ENCODE results near the gene FOXL3.

The FOXL3 gene

DNA sequence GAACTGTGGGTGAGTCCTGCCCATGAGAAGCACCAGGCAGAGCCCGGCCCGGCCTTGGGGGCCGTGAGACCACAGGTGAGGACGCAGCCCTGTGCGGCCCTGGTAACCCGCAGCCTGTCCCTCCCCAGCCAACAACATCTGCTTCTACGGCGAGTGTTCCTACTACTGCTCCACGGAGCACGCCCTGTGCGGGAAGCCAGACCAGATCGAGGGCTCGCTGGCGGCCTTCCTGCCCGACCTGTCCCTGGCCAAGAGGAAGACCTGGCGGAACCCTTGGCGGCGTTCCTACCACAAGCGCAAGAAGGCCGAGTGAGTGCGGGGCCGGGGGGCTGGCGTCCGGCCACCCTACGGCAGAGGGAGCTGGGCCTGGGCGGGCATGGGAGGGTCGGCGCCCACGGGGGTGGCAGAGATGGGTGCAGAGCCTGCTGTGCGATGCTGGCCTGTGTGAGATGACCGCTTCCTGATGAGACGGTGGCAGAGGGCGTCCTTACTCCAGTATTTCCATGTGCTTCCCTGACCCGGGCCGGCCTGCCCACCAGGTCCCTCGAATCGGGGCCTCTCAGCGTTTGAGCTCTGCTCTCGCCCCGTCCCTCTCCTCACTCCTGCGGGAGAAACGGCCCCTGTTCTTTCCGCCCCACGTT lies 34.1 kb upstream of the FOXL3 start:
- DNase-seq, result no peak

DNA sequence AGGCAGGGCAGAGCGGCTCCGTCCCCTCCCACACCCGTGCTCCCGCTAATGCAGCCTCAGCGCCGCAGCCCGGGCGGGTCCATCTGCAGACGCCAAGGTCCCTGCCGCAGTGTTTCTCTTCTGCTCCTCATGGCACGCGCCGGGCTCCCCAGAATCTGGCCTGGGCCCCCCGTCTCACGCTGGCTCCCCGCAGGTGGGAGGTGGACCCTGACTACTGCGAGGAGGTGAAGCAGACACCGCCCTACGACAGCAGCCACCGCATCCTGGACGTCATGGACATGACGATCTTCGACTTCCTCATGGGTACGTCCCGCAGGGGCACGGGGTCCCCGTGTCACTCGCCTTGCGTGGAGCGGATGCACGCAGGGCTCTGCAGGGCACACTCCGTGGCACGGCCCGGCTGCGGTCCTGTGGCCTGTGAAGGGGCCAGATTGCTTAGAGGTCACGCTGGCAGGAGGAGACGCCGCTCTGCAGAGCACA lies 33.5 kb upstream of the FOXL3 start:
- no peak for DNase-seq

DNA sequence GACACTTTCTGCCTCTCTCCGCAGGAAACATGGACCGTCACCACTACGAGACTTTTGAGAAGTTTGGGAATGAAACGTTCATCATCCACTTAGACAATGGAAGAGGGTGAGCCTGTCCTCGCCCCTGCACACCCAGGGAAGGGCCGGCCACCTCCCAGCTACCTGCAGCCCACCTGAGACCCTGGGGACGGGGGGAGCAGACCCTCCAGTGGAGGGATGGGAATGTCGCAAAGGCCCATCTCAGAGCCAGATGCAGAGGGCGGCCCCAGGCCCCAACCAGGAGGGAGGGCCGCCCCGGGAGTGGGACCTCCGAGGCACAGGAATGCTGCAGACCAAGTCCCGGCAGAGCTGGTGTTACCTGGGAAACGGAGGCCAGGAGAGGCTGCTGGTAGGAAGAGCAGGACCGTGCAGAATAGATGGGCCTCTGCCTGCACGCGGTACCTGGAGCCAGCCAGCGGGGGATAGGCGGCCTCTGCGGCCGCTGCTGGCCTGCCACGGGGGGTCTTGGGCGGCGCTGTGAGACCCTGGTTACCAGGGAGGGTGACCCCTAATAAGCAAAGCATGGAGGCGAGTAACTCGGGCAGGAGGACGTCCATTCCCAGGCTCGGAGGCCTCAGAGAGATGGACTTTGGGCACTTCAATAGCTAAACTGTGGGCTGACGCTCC lies 32.9 kb upstream of the FOXL3 start:
- DNase-seq, result no peak

DNA sequence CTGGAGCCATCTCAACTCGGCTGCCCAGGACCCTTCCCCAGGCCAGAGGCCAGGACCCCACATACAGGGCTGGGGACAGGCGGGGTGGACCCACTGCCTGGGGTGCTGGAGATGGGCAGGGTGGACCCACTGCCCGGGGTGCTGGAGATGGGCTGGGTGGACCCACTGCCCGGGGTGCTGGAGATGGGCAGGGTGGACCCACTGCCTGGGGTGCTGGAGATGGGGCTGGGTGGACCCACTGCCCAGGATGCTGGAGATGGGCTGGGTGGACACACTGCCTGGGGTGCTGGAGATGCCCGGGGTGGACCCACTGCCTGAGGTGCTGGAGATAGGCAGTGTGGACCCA lies 32.4 kb upstream of the FOXL3 start:
- no peak for DNase-seq

DNA sequence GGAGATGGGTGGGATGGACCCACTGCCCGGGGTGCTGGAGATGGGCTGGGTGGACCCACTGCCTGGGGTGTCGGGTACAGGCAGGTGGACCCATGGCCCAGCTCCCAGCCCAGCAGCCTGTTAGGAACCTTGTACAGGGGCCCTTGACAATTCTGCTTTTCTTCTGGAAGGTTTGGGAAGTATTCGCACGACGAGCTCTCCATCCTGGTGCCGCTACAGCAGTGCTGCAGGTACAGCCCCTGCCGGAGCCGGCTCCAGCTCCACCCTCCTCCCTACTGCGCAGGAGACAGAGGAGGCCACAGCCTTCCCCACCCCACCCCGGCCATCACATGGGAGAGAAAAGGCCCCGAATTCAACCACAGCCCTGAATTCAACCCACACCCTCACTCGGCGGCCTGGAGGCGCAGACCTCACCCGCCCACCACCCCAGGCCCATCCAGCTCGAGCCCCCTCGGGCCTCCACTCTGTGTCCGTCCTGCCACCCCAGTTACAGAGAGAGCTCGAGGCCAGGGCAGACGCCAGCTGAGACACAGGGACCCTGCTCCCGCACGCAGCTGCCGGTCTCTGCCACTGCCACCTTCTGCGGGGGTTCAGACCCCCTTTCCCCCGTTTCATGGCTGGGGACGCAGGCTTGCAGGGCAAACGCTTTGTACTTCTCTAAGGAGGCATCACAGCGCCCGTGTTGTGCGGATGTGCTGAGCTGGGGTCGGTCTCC lies 31.3 kb upstream of the FOXL3 start:
- DNase-seq, result no peak

DNA sequence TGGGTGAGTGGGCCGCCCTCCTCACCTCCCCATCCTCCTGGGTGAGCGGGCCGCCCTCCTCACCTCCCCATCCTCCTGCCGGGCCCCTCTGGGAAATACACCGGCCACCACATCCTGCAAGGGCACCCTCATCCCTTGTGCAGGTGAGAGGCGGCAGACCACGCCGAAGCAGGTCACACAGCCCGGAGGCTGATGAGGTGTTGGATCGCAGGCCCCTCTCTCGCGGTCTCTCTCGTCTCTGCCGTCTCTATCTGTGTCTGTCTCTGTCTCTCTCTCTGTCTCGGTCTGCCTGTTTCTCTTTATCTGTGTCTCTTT lies 30.8 kb upstream of the FOXL3 start:
- no peak for DNase-seq

DNA sequence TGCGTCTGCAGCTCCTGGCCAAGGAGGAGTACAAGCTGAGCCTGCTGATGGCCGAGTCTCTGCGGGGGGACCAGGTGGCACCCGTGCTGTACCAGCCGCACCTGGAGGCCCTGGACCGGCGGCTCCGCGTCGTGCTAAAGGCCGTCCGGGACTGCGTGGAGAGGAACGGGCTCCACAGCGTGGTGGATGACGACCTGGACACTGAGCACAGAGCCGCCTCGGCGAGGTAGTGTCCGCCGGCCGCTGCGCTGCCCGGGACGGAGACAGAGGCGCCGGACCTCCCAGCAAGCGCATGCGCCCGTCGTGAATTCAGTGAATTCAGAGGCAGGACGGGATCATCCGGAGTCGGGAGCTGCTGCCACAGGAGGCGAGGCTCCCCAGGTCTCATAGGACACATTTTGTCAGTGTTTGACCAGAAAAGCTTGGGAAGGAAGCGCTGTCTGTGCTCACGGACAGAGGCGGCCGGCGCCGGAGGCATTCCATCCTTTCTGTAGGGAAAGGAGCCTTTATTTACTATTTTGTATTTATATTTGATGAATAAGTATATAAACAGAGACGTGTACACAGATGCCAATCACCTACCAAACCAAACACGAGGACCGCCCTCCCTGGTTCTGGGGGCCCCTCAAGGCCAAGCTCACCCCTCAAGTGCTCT lies 30.1 kb upstream of the FOXL3 start:
- no peak for DNase-seq

DNA sequence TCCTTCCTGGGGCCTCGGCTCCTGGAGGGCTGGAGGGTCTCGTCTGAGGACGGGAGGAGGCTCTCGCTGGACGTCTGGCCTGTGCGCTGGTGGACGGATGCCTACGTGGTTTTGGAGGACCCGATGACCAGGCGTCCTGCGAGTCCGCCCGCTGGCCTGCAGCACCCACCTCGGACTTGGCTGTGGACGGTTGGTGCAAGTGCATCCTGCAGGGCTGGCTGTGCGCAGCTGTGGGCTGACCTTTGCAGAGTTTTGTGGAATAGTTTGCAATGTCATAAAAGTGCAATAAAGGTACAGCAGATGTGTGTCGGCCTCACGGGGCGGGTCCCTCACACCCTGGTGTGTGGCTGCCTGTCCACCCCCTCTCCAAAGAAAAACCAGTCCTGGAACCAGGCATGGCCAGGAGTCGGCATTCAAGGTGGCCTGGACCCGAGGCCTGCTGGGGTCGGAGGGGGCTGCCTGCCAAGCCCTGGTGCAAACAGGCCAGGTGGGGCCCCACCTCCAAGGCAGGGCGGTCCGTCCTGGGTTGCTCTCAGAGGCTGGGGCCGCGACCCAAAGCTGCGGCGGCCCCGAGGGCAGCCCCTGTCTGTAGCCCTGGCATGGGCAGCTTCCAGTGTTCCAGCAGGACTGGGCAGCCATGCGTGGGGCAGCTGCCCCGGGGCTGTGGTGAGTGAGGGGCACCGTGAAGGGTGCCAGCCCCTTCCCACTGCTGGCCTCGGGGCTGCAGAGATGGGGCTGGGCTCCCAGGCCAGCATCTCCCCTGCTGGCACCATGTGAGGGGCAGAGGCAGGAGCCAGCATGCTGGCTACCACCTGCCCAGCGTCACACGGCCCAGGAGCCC lies 29.3 kb upstream of the FOXL3 start:
- no peak for DNase-seq

DNA sequence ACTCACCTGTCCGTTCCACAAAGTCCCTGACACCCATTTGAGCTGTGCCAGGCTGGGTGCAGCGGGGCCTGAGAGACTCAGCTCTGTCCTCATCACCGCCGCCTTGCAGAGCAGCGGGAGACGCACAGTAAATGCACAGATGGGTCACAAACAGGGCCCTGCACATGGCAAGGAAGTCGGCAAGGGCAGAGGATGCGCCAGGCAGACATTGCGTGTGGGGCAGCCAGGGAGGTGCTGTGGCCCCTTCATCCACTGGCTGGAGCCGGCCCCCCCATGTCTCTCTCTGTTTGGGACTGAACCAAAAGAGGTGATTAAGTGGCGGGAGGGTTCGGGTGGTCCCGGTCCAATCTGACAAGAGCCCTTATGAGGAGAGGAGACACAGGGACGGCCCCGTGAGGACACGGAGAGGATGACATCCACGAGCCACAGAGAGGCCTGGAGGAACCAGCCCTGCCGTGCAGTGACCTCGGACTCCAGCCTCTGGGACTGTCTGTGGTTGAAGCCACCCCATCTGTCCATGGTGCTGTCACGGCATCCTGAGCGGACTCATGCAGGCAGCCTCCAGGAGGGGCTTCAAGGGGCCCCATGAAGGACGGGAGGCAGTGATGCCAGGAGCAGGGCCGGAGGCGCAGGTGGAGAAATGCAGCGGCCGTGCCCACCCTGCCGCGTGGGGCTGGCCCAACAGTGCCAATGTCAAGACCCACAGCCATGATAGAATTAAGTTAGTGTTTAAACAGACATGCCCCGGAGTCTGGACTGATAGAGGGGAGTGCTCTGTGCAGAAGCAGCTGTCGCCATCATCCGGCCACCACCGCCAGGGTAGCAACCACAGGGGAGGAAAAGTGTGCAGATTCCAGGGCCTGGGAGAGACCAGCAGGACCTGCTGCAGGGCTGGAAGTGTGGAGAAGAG lies 28.4 kb upstream of the FOXL3 start:
- no peak for DNase-seq

DNA sequence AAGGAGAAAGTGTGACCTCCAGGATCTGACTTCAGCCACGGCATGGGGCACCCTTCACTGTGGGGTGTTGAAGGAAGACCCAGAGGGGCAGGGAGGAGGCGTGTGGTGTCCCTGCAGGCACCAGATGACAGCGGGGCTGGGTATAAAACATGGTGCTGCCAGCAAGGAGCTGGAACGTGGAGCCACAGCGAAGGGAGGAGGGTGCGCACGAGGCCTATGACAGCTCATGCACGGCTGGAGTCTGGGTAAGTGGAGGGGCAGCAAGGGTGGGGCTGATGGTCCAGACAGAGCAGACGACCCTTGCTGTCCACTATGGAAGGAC lies 27.8 kb upstream of the FOXL3 start:
- DNase-seq, result no peak

DNA sequence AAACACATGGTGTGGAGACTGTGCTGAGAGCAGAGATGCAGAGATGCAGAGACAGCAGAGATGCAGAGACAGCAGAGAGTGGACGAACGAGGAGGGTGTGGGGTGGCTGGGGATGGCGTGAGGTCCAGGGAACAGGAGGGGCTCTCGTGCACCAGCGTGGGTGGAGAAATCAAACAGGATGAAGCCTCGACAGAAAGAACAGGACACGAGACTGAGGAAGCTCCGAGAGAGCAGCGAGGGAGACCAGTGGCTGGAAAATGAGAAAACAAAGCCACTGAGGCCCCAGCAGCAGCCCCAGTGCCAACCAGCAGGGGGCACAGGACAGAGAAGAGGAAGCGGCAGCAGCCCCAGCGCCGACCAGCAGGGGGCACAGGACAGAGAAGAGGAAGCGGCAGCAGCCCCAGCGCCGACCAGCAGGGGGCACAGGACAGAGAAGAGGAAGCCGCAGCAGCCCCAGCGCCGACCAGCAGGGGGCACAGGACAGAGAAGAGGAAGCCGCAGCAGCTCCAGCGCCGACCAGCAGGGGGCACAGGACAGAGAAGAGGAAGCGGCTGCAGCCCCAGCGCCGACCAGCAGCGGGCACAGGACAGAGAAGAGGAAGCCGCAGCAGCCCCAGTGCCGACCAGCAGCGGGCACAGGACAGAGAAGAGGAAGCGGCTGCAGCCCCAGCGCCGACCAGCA lies 27.2 kb upstream of the FOXL3 start:
- DNase-seq, result peak in 1 of 2 donors; percentile 32

DNA sequence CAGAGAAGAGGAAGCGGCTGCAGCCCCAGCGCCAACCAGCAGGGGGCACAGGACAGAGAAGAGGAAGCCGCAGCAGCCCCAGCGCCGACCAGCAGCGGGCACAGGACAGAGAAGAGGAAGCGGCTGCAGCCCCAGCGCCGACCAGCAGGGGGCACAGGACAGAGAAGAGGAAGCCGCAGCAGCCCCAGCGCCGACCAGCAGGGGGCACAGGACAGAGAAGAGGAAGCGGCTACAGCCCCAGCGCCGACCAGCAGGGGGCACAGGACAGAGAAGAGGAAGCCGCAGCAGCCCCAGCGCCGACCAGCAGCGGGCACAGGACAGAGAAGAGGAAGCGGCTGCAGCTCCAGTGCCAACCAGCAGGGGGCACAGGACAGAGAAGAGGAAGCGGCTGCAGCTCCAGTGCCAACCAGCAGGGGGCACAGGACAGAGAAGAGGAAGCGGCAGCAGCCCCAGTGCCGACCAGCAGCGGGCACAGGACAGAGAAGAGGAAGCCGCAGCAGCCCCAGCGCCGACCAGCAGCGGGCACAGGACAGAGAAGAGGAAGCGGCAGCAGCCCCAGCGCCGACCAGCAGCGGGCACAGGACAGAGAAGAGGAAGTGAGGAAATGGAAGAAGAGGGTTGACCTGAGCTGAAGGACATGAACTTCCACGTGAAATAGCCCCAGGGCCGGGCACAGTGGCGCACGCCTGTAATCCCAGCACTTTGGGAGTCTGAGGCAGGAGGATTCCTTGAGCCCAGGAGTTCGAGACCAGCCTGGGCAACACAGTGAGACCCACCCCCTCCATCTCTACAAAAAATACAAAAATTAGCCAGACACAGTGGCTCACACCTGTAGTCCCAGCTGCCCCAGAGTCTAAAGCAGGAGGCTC lies 26.3 kb upstream of the FOXL3 start:
- peak in 1 of 2 donors; percentile 50 for DNase-seq

DNA sequence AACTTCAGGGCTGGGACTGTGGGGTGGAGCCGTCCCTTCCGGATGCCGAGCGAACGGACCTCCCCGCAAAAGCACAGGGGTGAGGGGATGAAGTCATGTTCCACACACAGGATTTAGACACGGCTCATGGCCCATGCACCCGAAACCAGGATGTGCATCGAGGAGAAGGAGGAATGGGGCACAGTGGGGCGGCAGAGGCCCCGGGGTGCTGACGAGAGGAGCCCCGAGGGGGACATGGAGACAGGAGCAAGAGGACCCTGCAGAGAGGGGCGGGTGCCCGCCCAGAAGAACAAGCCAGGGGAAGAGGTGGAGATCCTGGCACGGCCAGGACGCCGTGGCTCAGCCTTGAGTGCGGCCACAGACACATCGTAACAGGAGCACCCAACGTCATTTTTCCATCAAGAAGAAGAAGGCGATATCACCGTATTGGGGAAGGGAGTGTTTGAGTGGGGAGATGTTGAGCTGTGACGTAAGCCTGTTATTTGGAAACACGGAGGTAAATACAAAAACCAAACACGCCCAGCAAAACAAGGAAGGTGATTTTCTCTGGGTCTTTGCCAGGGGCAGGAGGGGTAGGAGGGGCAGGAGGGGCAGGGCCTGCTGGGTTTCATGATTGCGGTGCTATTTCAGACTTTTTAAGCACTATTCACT lies 25.3 kb upstream of the FOXL3 start:
- DNase-seq, result no peak

DNA sequence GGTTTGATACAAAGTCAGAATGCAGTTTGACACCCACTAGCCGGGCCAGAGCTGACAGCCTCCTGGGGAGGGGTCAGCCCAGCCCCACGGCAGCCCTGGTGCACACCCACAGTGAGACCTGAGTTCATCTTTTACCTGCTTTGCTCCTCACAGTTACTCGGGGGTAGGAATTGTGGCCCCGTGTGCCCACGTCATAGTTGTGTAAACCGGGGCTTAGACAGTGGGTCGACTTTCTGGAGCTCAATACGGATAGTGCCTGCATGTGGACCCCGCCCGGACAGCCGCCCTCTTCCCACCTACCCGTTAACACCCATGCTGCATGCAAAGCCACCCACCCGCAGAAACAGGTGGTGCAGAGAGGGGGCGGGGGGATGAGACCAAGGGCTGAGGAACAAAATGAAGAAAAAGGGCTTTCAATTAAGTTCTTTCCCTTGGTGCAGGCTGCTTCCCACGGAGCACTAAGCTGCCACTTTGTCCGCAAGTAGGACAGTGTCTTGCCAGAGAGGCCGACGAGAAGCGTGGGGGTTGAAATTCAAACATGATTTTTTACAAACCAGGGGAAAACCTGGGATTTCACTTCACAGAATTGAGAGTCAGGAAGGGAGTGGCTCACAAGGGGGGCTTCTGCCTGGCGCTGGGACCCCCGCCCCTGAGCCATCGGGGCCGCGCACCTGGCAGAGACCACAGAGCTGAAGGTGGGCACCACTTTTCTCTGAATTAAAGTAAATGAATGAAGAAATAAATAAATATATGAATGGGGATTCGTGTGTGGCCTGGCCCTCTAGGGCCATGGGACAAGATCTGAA lies 24.6 kb upstream of the FOXL3 start:
- no peak for DNase-seq

DNA sequence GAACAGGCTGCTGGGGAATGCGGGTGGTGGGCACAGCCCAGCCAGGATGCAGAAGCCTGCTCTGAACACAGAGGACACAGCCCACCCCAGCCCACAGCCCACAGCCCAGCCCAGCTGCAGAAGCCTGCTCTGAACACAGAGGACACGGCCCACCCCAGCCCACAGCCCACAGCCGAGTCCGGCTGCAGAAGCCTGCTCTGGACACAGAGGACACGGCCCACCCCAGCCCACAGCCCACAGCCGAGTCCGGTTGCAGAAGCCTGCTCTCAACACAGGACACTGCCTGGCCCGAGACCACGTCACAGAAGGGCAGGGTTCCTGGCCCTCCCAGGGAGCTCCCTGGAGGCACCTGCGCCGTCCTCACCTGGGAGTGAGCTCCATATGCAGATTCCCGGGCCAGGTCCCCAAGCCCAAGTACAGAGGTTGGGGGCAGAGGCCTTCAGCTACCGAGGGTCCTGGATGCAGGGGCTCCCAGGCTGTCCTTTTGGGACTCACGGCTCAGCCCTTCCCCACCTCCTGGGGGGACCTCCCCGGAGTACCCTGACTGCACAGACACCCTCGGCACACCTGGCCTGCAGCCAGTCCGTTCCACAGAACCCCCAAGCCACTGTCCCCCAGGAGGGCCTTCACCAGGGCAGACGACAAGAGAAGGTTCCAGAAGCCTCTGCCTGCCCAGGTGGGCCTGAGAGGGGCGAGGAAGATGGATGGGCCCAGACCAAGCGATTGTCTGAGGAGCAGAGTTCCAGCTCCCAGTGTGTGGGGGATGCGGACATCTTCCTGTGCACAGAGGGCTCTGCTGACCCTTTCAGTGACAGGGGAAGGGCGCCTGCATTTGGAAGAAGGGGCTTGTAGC lies 23.7 kb upstream of the FOXL3 start:
- no peak for DNase-seq

DNA sequence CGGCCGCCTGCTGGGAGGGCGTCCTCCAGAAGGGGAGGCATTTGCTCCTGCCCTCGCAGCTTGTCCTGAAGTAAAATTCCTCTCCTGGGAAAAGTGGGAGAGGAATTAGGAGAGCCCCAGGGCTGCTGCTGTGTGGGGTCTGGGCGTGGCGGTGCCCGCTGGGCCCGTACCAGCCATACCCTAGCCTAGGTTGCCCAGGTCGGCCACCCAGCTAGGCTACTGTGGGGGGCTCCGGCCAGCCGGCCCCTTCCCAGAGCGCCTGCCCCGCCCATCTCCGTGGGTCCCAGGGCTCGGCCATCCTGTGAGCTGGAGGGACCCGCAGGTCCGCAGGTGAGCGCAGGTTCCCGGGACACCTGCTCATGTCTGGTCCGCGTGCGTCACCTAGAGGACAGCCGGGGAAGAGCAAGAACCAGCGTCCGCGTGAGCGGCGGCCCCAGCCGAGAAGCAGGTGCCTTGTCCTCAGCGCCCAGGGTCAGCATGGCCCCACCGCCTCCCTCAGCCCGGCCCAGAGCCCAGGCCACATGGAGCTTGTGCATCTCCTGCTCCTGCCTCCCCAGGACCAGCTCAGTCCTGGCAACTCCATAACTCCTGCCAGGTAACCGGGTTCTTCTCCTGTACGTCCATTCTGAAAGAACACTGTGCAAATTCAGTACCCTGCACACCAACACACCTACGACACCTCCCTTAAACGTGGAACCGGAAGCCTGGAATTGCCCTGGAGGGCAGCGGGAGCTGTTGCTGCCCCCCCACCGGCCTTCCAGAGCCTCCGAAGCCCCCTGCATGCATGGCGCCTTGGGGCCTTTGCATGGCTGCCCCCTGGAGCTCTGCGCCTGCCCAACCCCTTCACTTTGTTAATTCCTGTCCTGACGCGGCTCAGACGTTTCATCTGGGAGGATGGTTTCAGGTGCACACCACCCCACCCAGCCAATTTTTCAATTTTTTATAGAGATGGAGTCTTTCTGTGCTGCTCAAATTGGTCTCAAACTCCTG lies 22.8 kb upstream of the FOXL3 start:
- no peak for DNase-seq

DNA sequence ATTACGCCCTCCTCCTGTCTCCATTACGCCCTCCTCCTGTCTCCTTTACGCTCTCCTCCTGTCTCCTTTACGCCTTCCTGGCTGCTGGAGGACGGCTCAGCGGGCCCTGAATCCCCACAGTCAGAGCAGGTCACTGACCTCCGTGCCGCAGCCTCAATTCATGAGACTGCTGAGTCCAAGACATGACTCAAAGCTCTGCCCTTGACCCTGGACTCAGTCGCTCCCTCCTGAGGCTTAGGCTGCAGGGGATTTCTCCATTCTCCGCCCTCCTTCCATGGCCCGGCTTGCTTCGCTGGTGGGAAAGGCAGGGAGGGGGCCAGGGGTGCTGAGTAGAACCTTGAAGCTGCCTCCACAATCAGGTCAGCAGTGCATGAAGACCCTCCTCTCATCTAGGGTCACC lies 21.0 kb upstream of the FOXL3 start:
- DNase-seq, result no peak

All from activated CD4-positive, alpha-beta T cell treated with anti-CD3 and anti-CD28 coated beads for 4 hours (primary cell).